WTC11 (cell line): ENCODE measurements around the gene TMIE. TPM values are rescaled to one million over a fixed set of nuclear protein-coding genes. Genes with fewer than 3 reads are reported as not detected.

Experiments used
- ATAC-seq: fragments of 200-7000 bp; cut with Tn5 transposase; 2 replicates; pipeline ENCODE4 v1.10.0; 2021; ENCODE audit warnings: mild to moderate bottlenecking, moderate library complexity
- CTCF ChIA-PET: fragments of 300-600 bp; sonication (Branson Sonifier 250); formaldehyde crosslinking; loops from one replicate; lab custom pipeline; 2021; ENCODE audit warnings: antibody characterized with exemption; lab: Charles Lee
- POLR2A ChIA-PET: fragments of 350-600 bp; sonication (Branson Sonifier 250); formaldehyde crosslinking; loops from one replicate; lab custom pipeline; 2021; ENCODE audit warnings: antibody characterized with exemption; lab: Charles Lee
- DNase-seq: peaks from one replicate; pipeline ENCODE4 v3.0.0; 2021; ENCODE audit warnings: low spot score
- H3K27ac Mint-ChIP-seq: 2 replicates; pipeline ENCODE4 v1.8.0; 2021; ENCODE audit warnings: mixed read lengths
- H3K27me3 Mint-ChIP-seq: 2 replicates; pipeline ENCODE4 v1.8.0; 2021; ENCODE audit warnings: low read depth, mild to moderate bottlenecking, moderate library complexity, mixed read lengths
- H3K36me3 Mint-ChIP-seq: 2 replicates; pipeline ENCODE4 v1.8.0; 2021; ENCODE audit warnings: mixed read lengths
- H3K4me1 Mint-ChIP-seq: 2 replicates; pipeline ENCODE4 v1.8.0; 2022; ENCODE audit warnings: mixed read lengths
- H3K4me3 Mint-ChIP-seq: 2 replicates; pipeline ENCODE4 v1.8.0; 2021; ENCODE audit warnings: mild to moderate bottlenecking, moderate library complexity, mixed read lengths
- H3K9me3 Mint-ChIP-seq: 2 replicates; pipeline ENCODE4 v1.8.0; 2021; ENCODE audit warnings: mixed read lengths
- AFF4 ChIP-seq: sonication (generic); formaldehyde crosslinking; IDR thresholded peaks from 2 replicates; pipeline ENCODE4 v1.8.1; 2023; ENCODE audit warnings: mild to moderate bottlenecking, missing genetic modification reagents, borderline replicate concordance
- ATF6 ChIP-seq: sonication (generic); formaldehyde crosslinking; IDR thresholded peaks from 2 replicates; pipeline ENCODE4 v1.8.1; 2023; ENCODE audit warnings: mild to moderate bottlenecking, missing genetic modification reagents
- CBFB ChIP-seq: sonication (generic); formaldehyde crosslinking; IDR thresholded peaks from 2 replicates; pipeline ENCODE4 v1.8.1; 2022; ENCODE audit warnings: mild to moderate bottlenecking, low read depth, missing genetic modification reagents
- CTCF ChIP-seq: fragments of 200-600 bp; IDR thresholded peaks from 2 replicates; pipeline ENCODE4 v1.8.0; 2022; ENCODE audit warnings: antibody characterized with exemption
- ERG ChIP-seq: fragments of 250-450 bp; sonication (Bioruptor Pico); IDR thresholded peaks from 2 replicates; pipeline ENCODE4 v1.8.0; 2021; ENCODE audit warnings: mild to moderate bottlenecking
- ETV6 ChIP-seq: sonication (generic); formaldehyde crosslinking; IDR thresholded peaks from 2 replicates; pipeline ENCODE4 v1.8.1; 2022; ENCODE audit warnings: mild to moderate bottlenecking, missing genetic modification reagents
- MAX ChIP-seq: sonication (generic); formaldehyde crosslinking; IDR thresholded peaks from 2 replicates; pipeline ENCODE4 v1.8.0; 2022; ENCODE audit warnings: mild to moderate bottlenecking, missing genetic modification reagents
- MLX ChIP-seq: sonication (generic); formaldehyde crosslinking; IDR thresholded peaks from 2 replicates; pipeline ENCODE4 v1.8.1; 2023; ENCODE audit warnings: mild to moderate bottlenecking, missing genetic modification reagents, moderate library complexity
- NR2C2 ChIP-seq: sonication (generic); formaldehyde crosslinking; IDR thresholded peaks from 2 replicates; pipeline ENCODE4 v1.8.0; 2022; ENCODE audit warnings: mild to moderate bottlenecking, missing genetic modification reagents
- NR3C1 ChIP-seq: sonication (generic); formaldehyde crosslinking; conservative IDR thresholded peaks from 2 replicates; pipeline ENCODE4 v1.8.1; 2023; ENCODE audit warnings: low read depth, mild to moderate bottlenecking, missing genetic modification reagents
- PREB ChIP-seq: sonication (generic); formaldehyde crosslinking; IDR thresholded peaks from 2 replicates; pipeline ENCODE4 v1.8.1; 2022; ENCODE audit warnings: mild to moderate bottlenecking, missing genetic modification reagents, moderate library complexity, borderline replicate concordance
- SP1 ChIP-seq: sonication (generic); formaldehyde crosslinking; conservative IDR thresholded peaks from 2 replicates; pipeline ENCODE4 v1.8.1; 2022; ENCODE audit warnings: missing genetic modification reagents
- STAT6 ChIP-seq: sonication (generic); formaldehyde crosslinking; conservative IDR thresholded peaks from 2 replicates; pipeline ENCODE4 v1.8.1; 2023; ENCODE audit warnings: mild to moderate bottlenecking, low read depth, missing genetic modification reagents, moderate library complexity
- ZNF121 ChIP-seq: sonication (generic); formaldehyde crosslinking; IDR thresholded peaks from 2 replicates; pipeline ENCODE4 v1.8.0; 2023; ENCODE audit warnings: missing genetic modification reagents
- ZNF138 ChIP-seq: sonication (generic); formaldehyde crosslinking; conservative IDR thresholded peaks from 2 replicates; pipeline ENCODE4 v1.8.1; 2022; ENCODE audit warnings: mild to moderate bottlenecking, moderate library complexity, missing genetic modification reagents
- ZSCAN18 ChIP-seq: fragments of 250-450 bp; sonication (Bioruptor Pico); IDR thresholded peaks from 2 replicates; pipeline ENCODE4 v2.1.2; 2022; ENCODE audit warnings: mild to moderate bottlenecking, moderate library complexity
- total RNA-seq: library from RNA; stranded (reverse); gene quantifications from 3 replicates; pipeline ENCODE4 v1.2.3, GENCODE V29; 2021

Gene TMIE
- total RNA-seq, 1 experiment from 2014 or later: 0.57 TPM

- DNase-seq (no peak), ATAC-seq (no peak)
- no peak overlapping the region; the same call in 1 of the 2 replicates for H3K27ac Mint-ChIP-seq
- H3K27me3 Mint-ChIP-seq: no peaks in the 10 kb centered on the region
- H3K36me3 Mint-ChIP-seq: no peaks in the 10 kb centered on the region
- CTCF ChIA-PET: no interaction called here
- POLR2A ChIA-PET: no interaction called here
- TF ChIP-seq ZNF138 (CRISPR knock-in tag) (no peak), ATF6 (CRISPR knock-in tag) (no peak), CBFB (no peak), NR3C1 (CRISPR knock-in tag) (no peak), CTCF (no peak), MAX (CRISPR knock-in tag) (no peak)
- no peaks in the 10 kb centered on the region for H3K4me1 Mint-ChIP-seq
- no peaks in the 10 kb centered on the region for H3K9me3 Mint-ChIP-seq
- H3K4me3 Mint-ChIP-seq: no peak overlapping the region
These were observed 18.2 kb upstream of the TMIE start for GRCh38 chr3:46682974-46683373.

GRCh38 chr3:46684891-46685290 lies 16.3 kb upstream of the TMIE start:
- H3K27ac Mint-ChIP-seq: no peak overlapping the region; the same call in 1 of the 2 replicates
- H3K4me3 Mint-ChIP-seq: no peak overlapping the region
- ATAC-seq (no peak), DNase-seq (no peak)
- ChIA-PET CTCF (interaction anchor here (1.3 kb wide), 1 partner anchor 210 kb away, joined by 3 read pairs; no protein-coding TSS in a partner anchor), POLR2A (no interaction called here)
- H3K36me3 Mint-ChIP-seq: no peaks in the 10 kb centered on the region
- H3K27me3 Mint-ChIP-seq: peaks cover under 1% of the 10 kb centered on the region; the same call in 1 of the 2 replicates
- no peaks in the 10 kb centered on the region for H3K9me3 Mint-ChIP-seq
- no peaks in the 10 kb centered on the region for H3K4me1 Mint-ChIP-seq
- TF ChIP-seq PREB (no peak), MLX (CRISPR knock-in tag) (no peak), STAT6 (no peak), ETV6 (CRISPR knock-in tag) (no peak), ERG (CRISPR knock-in tag) (no peak), NR2C2 (CRISPR knock-in tag) (no peak), AFF4 (no peak), ZNF121 (no peak), ZSCAN18 (CRISPR knock-in tag) (no peak), SP1 (CRISPR knock-in tag) (no peak)
